IMR-90 (cell line): ENCODE measurements around the gene CAMK4. TPM values are rescaled to one million over a fixed set of nuclear protein-coding genes. Genes with fewer than 3 reads are reported as not detected.

ENCODE experiments used
- ATAC-seq: fragments of 200-7000 bp; cut with Tn5 transposase; 2 replicates; pipeline ENCODE4 v1.9.1; 2020; ENCODE audit warnings: low read depth, mild to moderate bottlenecking, moderate library complexity
- BruUV-seq: library from RNA; stranded (reverse); fragments of 400-500 nt; replicated peaks from 2 replicates; lab custom pipeline; 2021; lab: Mats Ljungman, UMichigan
- CTCF ChIA-PET: fragments of 300-600 bp; formaldehyde crosslinking; extraction: SDS; loops from one replicate; lab custom pipeline; 2021; ENCODE audit warnings: antibody characterized with exemption; lab: Yijun Ruan, JAX
- POLR2A ChIA-PET: fragments of 300-600 bp; sonication (Branson Sonifier 250); formaldehyde crosslinking; loops from one replicate; lab custom pipeline; 2022; ENCODE audit warnings: antibody characterized with exemption; ENCODE audit not compliant: unreplicated experiment; lab: Charles Lee
- DNase-seq: peaks from one replicate; pipeline ENCODE4 v3.0.0; 2013
- H2AFZ ChIP-seq: replicated peaks from 2 replicates; pipeline ENCODE3; 2013; ENCODE audit warnings: low read length, mild to moderate bottlenecking; ENCODE audit not compliant: poor library complexity
- H2AK5ac ChIP-seq: 2 replicates; pipeline ENCODE4 v1.6.1; 2013; ENCODE audit warnings: low read depth, low read length, inconsistent platforms
- H2AK9ac ChIP-seq: replicated peaks from 2 replicates; pipeline ENCODE3; 2013; ENCODE audit warnings: mild to moderate bottlenecking, low read depth, low read length, moderate library complexity; ENCODE audit not compliant: poor library complexity
- H2BK120ac ChIP-seq: 2 replicates; pipeline ENCODE4 v1.6.1; 2013; ENCODE audit warnings: low read depth, low read length, inconsistent platforms
- H2BK15ac ChIP-seq: 3 replicates; pipeline ENCODE4 v1.6.1; 2013; ENCODE audit warnings: low read depth, low read length, inconsistent platforms
- H2BK20ac ChIP-seq: 2 replicates; pipeline ENCODE4 v1.6.1; 2013; ENCODE audit warnings: low read depth, mild to moderate bottlenecking, inconsistent platforms, low read length, moderate library complexity
- H2BK5ac ChIP-seq: 2 replicates; pipeline ENCODE4 v1.6.1; 2013; ENCODE audit warnings: mild to moderate bottlenecking, low read depth, low read length, inconsistent platforms; ENCODE audit not compliant: poor library complexity, severe bottlenecking
- H3K14ac ChIP-seq: replicated peaks from 2 replicates; pipeline ENCODE4 v1.6.1; 2013; ENCODE audit warnings: low read depth, low read length, inconsistent platforms
- H3K18ac ChIP-seq: 2 replicates; pipeline ENCODE4 v1.6.1; 2013; ENCODE audit warnings: low read depth, low read length, control low read depth
- H3K23ac ChIP-seq: 2 replicates; pipeline ENCODE4 v1.6.1; 2013; ENCODE audit warnings: low read depth, low read length, inconsistent platforms
- H3K27ac ChIP-seq: 2 replicates; pipeline ENCODE4 v1.5.1; 2013; ENCODE audit warnings: mild to moderate bottlenecking, control low read depth, low read length; ENCODE audit not compliant: insufficient read depth
- H3K27me3 ChIP-seq: 2 replicates; pipeline ENCODE4 v1.6.1; 2013; ENCODE audit warnings: low read length; ENCODE audit not compliant: control insufficient read depth, insufficient read depth
- H3K36me3 ChIP-seq: 2 replicates; pipeline ENCODE4 v1.6.1; 2013; ENCODE audit warnings: low read length, mixed read lengths; ENCODE audit not compliant: control insufficient read depth, insufficient read depth
- H3K4ac ChIP-seq: 2 replicates; pipeline ENCODE4 v1.6.1; 2013; ENCODE audit warnings: low read depth, low read length, inconsistent platforms
- H3K4me1 ChIP-seq: 2 replicates; pipeline ENCODE4 v1.6.1; 2013; ENCODE audit warnings: low read length, mixed read lengths; ENCODE audit not compliant: control insufficient read depth, insufficient read depth
- H3K4me2 ChIP-seq: 2 replicates; pipeline ENCODE4 v1.6.1; 2013; ENCODE audit warnings: low read depth, mild to moderate bottlenecking, control low read depth, low read length, moderate library complexity
- H3K4me3 ChIP-seq: 2 replicates; pipeline ENCODE4 v1.5.1; 2013; ENCODE audit warnings: low read depth, mild to moderate bottlenecking, control low read depth, low read length, moderate library complexity; ENCODE audit not compliant: insufficient read depth
- H3K56ac ChIP-seq: 2 replicates; pipeline ENCODE4 v1.6.1; 2013; ENCODE audit warnings: low read length, inconsistent platforms; ENCODE audit not compliant: insufficient read depth; ENCODE audit errors: extremely low read depth
- H3K79me1 ChIP-seq, 2 experiments: 2 replicates each; pipeline ENCODE4 v1.6.1; 2013; ENCODE audit warnings: low read length in 2 of 2, inconsistent platforms in 1 of 2, low read depth in 1 of 2
- H3K9ac ChIP-seq: 2 replicates; pipeline ENCODE4 v1.6.1; 2013; ENCODE audit warnings: low read depth, low read length, control low read depth
- H3K9me1 ChIP-seq: 2 replicates; pipeline ENCODE4 v1.6.1; 2013; ENCODE audit warnings: low read length, inconsistent platforms; ENCODE audit not compliant: insufficient read depth
- H3K9me3 ChIP-seq: 2 replicates; pipeline ENCODE4 v1.6.1; 2013; ENCODE audit warnings: low read length; ENCODE audit not compliant: control insufficient read depth, insufficient read depth
- H4K20me1 ChIP-seq: 2 replicates; pipeline ENCODE4 v1.6.1; 2013; ENCODE audit warnings: low read length, inconsistent platforms; ENCODE audit not compliant: insufficient read depth
- H4K5ac ChIP-seq: 2 replicates; pipeline ENCODE4 v1.6.1; 2013; ENCODE audit warnings: mild to moderate bottlenecking, low read depth, low read length, control low read depth
- H4K8ac ChIP-seq, 2 experiments: 2 replicates each; pipeline ENCODE4 v1.6.1; 2013; ENCODE audit warnings: low read depth in 2 of 2, low read length in 2 of 2, control low read depth in 1 of 2, inconsistent platforms in 1 of 2
- H4K91ac ChIP-seq: 2 replicates; pipeline ENCODE4 v1.6.1; 2013; ENCODE audit warnings: low read depth, low read length, inconsistent platforms; ENCODE audit not compliant: insufficient read depth
- CEBPB ChIP-seq: IDR thresholded peaks from 2 replicates; pipeline ENCODE4 v1.6.1; 2012; ENCODE audit warnings: low read depth, low read length, improper control_type of control experiment
- CHD1 ChIP-seq: IDR thresholded peaks from 2 replicates; pipeline ENCODE4 v1.6.1; 2012; ENCODE audit warnings: low read depth, low read length, improper control_type of control experiment
- MAFK ChIP-seq: IDR thresholded peaks from 2 replicates; pipeline ENCODE4 v1.6.1; 2012; ENCODE audit warnings: low read depth, low read length, improper control_type of control experiment
- MAZ ChIP-seq: IDR thresholded peaks from 2 replicates; pipeline ENCODE4 v1.6.1; 2012; ENCODE audit warnings: low read depth, mild to moderate bottlenecking, low read length, improper control_type of control experiment, moderate library complexity, borderline replicate concordance
- NFE2L2 ChIP-seq: fragments of 150-350 bp; IDR thresholded peaks from 2 replicates; pipeline ENCODE4 v1.6.1; 2016; ENCODE audit warnings: low read depth, mild to moderate bottlenecking, low read length
- RAD21 ChIP-seq: IDR thresholded peaks from 2 replicates; pipeline ENCODE4 v1.6.1; 2012; ENCODE audit warnings: low read length, improper control_type of control experiment
- RFX5 ChIP-seq: IDR thresholded peaks from 2 replicates; pipeline ENCODE4 v1.8.0; 2012; ENCODE audit warnings: low read depth, mild to moderate bottlenecking, low read length, moderate library complexity
- WGBS, 2 experiments: methylation state at CpG; one replicate each; pipeline versions ENCODE4 v1.1.5 to v1.1.7; 2013; ENCODE audit warnings: missing lambda C conversion rate in 2 of 2; ENCODE audit not compliant: insufficient read length in 1 of 2; ENCODE audit errors: extremely low coverage in 2 of 2; 5-methylcytosine and 5-hydroxymethylcytosine counted together
- dilution Hi-C: fragments of 300-500 bp; cut with HindIII; formaldehyde crosslinking; loops from one replicate; pipeline ENCODE4 v1.14.3; 2018; ENCODE audit warnings: low sequenced_read_pairs; ENCODE audit not compliant: unreplicated experiment
- in situ Hi-C: fragments of 300-500 bp; cut with MboI; formaldehyde crosslinking; loops from 3 replicates; pipeline ENCODE4 v1.14.3; 2019; ENCODE audit warnings: low sequenced_read_pairs, inconsistent platforms, mixed read lengths
- intact Hi-C: fragments of 100-400 bp; cut with micrococcal nuclease; formaldehyde crosslinking; loops from 2 replicates; pipeline ENCODE4 v1.10.0; 2022
- polyA plus RNA-seq, 3 experiments: library from polyadenylated mRNA; depleted of rRNA; stranded (reverse); fragments of >200 nt; gene quantifications; 2 replicates each; pipeline ENCODE4 v1.2.3, GENCODE V29; 2012; ENCODE audit warnings: low replicate concordance in 1 of 3
- total RNA-seq: library from RNA; depleted of rRNA; stranded (reverse); fragments of >200 nt; gene quantifications from 2 replicates; pipeline ENCODE4 v1.2.3, GENCODE V29; 2012
- TF ChIP-seq, protein P1 (sequence below): conservative IDR thresholded peaks from 2 replicates; pipeline ENCODE4 v1.5.1; 2012; ENCODE audit warnings: mild to moderate bottlenecking, low read depth, low read length, improper control_type of control experiment

CAMK4 gene
- total and polyA plus RNA-seq, 2 of the 4 experiments (the other 2 are of a cell fraction) = 3.7 to 4.8 TPM

DNA sequence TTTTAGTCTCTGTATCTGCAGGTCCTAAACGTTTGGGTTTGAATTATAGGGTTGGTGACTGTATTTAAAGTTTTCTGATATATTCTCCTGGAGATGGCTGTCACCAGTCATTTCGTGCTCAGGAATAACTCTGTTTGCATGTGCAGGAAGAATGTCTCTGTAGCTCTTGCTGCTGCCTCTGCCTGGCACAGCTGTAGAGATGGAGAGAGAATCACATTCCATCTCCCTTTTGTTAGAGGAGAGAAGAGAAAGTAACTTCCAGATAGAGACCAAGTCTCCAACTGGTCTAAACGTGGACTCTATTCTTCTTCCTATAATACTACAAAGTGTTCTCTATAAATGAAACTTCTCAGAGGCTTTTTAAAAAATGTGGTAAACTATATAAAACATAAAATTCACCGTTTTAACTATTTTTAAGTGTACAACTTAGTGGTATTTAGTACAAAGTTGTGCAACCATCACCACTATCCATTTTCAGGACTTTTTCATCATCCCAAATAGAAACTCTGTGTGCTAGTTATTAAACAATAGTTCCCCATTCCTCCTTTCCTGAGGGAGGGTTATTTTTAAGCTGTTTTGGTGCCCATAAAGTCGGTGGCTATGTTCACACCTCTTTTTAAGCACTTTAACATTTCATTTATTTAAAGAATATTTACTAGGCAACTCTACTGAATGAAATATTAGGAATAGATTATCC, 308.9 kb downstream of the CAMK4 start:
- no peaks in the 10 kb centered on the region for H3K9me3 ChIP-seq
- intact Hi-C loops = loop anchor here (5.0 kb wide), 1 partner anchor 614 kb away; no protein-coding TSS in a partner anchor
- no peak for TF ChIP-seq CHD1
- TF ChIP-seq, protein P1, sequence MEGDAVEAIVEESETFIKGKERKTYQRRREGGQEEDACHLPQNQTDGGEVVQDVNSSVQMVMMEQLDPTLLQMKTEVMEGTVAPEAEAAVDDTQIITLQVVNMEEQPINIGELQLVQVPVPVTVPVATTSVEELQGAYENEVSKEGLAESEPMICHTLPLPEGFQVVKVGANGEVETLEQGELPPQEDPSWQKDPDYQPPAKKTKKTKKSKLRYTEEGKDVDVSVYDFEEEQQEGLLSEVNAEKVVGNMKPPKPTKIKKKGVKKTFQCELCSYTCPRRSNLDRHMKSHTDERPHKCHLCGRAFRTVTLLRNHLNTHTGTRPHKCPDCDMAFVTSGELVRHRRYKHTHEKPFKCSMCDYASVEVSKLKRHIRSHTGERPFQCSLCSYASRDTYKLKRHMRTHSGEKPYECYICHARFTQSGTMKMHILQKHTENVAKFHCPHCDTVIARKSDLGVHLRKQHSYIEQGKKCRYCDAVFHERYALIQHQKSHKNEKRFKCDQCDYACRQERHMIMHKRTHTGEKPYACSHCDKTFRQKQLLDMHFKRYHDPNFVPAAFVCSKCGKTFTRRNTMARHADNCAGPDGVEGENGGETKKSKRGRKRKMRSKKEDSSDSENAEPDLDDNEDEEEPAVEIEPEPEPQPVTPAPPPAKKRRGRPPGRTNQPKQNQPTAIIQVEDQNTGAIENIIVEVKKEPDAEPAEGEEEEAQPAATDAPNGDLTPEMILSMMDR = no peak
- no peak for TF ChIP-seq CEBPB
- TF ChIP-seq MAFK = no peak
- TF ChIP-seq RFX5 = no peak
- TF ChIP-seq NFE2L2 = no peak
- TF ChIP-seq MAZ = no peak
- no peak for TF ChIP-seq RAD21

More for the DNA sequence above, 308.9 kb downstream of the CAMK4 start:
- Histone ChIP-seq H3K4me1 (peaks cover 3% of the 10 kb centered on the region; the same call in 1 of the 2 replicates), H3K9me1 (peaks cover 3% of the 10 kb centered on the region; the same call in 1 of the 2 replicates), H2AK5ac (no peak overlapping the region), H2AFZ (no peak overlapping the region), H4K5ac (no peak overlapping the region), H3K23ac (no peak overlapping the region), H4K8ac (no peak overlapping the region), H3K27me3 (no peaks in the 10 kb centered on the region), H2BK15ac (no peak overlapping the region), H3K56ac (no peak overlapping the region), H4K20me1 (no peaks in the 10 kb centered on the region), H4K91ac (no peak overlapping the region), H2BK20ac (no peak overlapping the region), H3K18ac (no peak overlapping the region), H3K27ac (no peak overlapping the region), H3K36me3 (no peaks in the 10 kb centered on the region), H2BK120ac (no peak overlapping the region), H3K4me3 (no peak overlapping the region), H3K79me1 (no peaks in the 10 kb centered on the region), H3K4ac (no peak overlapping the region), H3K4me2 (0 out of 2 replicates have a peak overlapping the region, but pooled peaks have one; percentile 0), H2BK5ac (no peak overlapping the region), H3K14ac (no peak overlapping the region), H2AK9ac (no peak overlapping the region), H3K9ac (no peak overlapping the region)
- ATAC-seq = peak; percentile 46; the same call in 1 of the 2 replicates
- dilution Hi-C loops (no loop called here), in situ Hi-C loops (no loop called here)
- BruUV-seq = no TSS peak
- no CpG with 5 or more reads among the region's 5 CpGs for WGBS, 2 experiments
- ChIA-PET POLR2A (no interaction called here), CTCF (interaction anchor here (0.5 to 0.8 kb wide), 2 partner anchors 28 to 613 kb away, joined by 3 to 4 read pairs; no protein-coding TSS in a partner anchor)
- DNase-seq = no peak
